Endothelial cell (in vitro differentiated cells): ENCODE results near the gene TMEM202. TPM values are rescaled to one million over a fixed set of nuclear protein-coding genes. Genes with fewer than 3 reads are reported as not detected.
"Not testable (repeated sequence)": the region's sequence is repeated elsewhere in the genome, so short reads cannot be mapped to it uniquely, and the experiment has no call there.

ENCODE experiments used
- DNase-seq: peaks from one replicate; pipeline ENCODE4 v3.0.0; 2021; ENCODE audit warnings: low spot score
- H3K27ac Mint-ChIP-seq: one replicate; pipeline ENCODE4 v1.8.0; 2021; ENCODE audit warnings: mixed read lengths, inconsistent platforms; ENCODE audit not compliant: unreplicated experiment
- H3K27me3 Mint-ChIP-seq: one replicate; pipeline ENCODE4 v1.8.0; 2021; ENCODE audit warnings: mild to moderate bottlenecking, moderate library complexity, mixed read lengths, inconsistent platforms; ENCODE audit not compliant: unreplicated experiment
- H3K36me3 Mint-ChIP-seq: one replicate; pipeline ENCODE4 v1.8.0; 2021; ENCODE audit warnings: mild to moderate bottlenecking, low read depth, mixed read lengths, inconsistent platforms; ENCODE audit not compliant: unreplicated experiment
- H3K4me1 Mint-ChIP-seq: one replicate; pipeline ENCODE4 v1.8.0; 2021; ENCODE audit warnings: mild to moderate bottlenecking, mixed read lengths, inconsistent platforms; ENCODE audit not compliant: unreplicated experiment
- H3K4me3 Mint-ChIP-seq: one replicate; pipeline ENCODE4 v1.8.0; 2021; ENCODE audit warnings: mild to moderate bottlenecking, mixed read lengths, inconsistent platforms; ENCODE audit not compliant: unreplicated experiment
- H3K9me3 Mint-ChIP-seq: one replicate; pipeline ENCODE4 v1.8.0; 2021; ENCODE audit warnings: mixed read lengths, inconsistent platforms; ENCODE audit not compliant: unreplicated experiment
- CTCF ChIP-seq: fragments of 200-600 bp; sonication (generic); IDR thresholded peaks from one replicate; pipeline ENCODE4 v1.5.0; 2021; ENCODE audit warnings: antibody characterized with exemption; ENCODE audit not compliant: unreplicated experiment
- total RNA-seq: library from RNA; stranded (reverse); fragmentation: NEBNext Ultra II Directional; extraction: Animal tissue kit (Norgen Biotek cat#: 25700); gene quantifications from one replicate; pipeline ENCODE4 v1.2.1, GENCODE V29; 2021; ENCODE audit not compliant: unreplicated experiment

The TMEM202 gene
- total RNA-seq, 1 donor from 2014 or later = not detected

- Mint-ChIP-seq H3K4me3 (no peak overlapping the region), H3K27me3 (peaks cover 2% of the 10 kb centered on the region), H3K36me3 (no peaks in the 10 kb centered on the region), H3K9me3 (no peaks in the 10 kb centered on the region), H3K27ac (no peak overlapping the region), H3K4me1 (peaks cover 5% of the 10 kb centered on the region)
- DNase-seq = no peak
- TF ChIP-seq CTCF = no peak
These were observed 13.0 kb downstream of the TMEM202 start for GRCh38 chr15:72411111-72411510.

GRCh38 chr15:72411544-72411943, 13.4 kb downstream of the TMEM202 start:
- peaks cover 2% of the 10 kb centered on the region for H3K27me3 Mint-ChIP-seq
- TF ChIP-seq CTCF = no peak
- no peaks in the 10 kb centered on the region for H3K36me3 Mint-ChIP-seq
- H3K9me3 Mint-ChIP-seq = no peaks in the 10 kb centered on the region
- H3K4me1 Mint-ChIP-seq = peaks cover 3% of the 10 kb centered on the region
- no peak overlapping the region for H3K4me3 Mint-ChIP-seq
- H3K27ac Mint-ChIP-seq = no peak overlapping the region
- no peak for DNase-seq

GRCh38 chr15:72413337-72413736, 15.2 kb downstream of the TMEM202 start:
- H3K27me3 Mint-ChIP-seq, H3K36me3 Mint-ChIP-seq, H3K4me1 Mint-ChIP-seq, DNase-seq, H3K4me3 Mint-ChIP-seq, H3K27ac Mint-ChIP-seq, H3K9me3 Mint-ChIP-seq: not testable (repeated sequence)

GRCh38 chr15:72415304-72415703, 17.2 kb downstream of the TMEM202 start:
- no peak overlapping the region for H3K27ac Mint-ChIP-seq

GRCh38 chr15:72419768-72420167, 21.7 kb downstream of the TMEM202 start:
- not testable (repeated sequence) for H3K9me3 Mint-ChIP-seq, DNase-seq, H3K27me3 Mint-ChIP-seq, H3K4me1 Mint-ChIP-seq, H3K36me3 Mint-ChIP-seq, H3K27ac Mint-ChIP-seq, H3K4me3 Mint-ChIP-seq

More at GRCh38 chr15:72415304-72415703, 17.2 kb downstream of the TMEM202 start:
- H3K36me3 Mint-ChIP-seq = no peaks in the 10 kb centered on the region
- no peak overlapping the region for H3K4me3 Mint-ChIP-seq
- H3K4me1 Mint-ChIP-seq = no peaks in the 10 kb centered on the region
- no peaks in the 10 kb centered on the region for H3K9me3 Mint-ChIP-seq
- no peak for DNase-seq
- no peak for TF ChIP-seq CTCF
- H3K27me3 Mint-ChIP-seq = no peaks in the 10 kb centered on the region

GRCh38 chr15:72420576-72420975, 22.5 kb downstream of the TMEM202 start:
- Mint-ChIP-seq H3K9me3 (no peaks in the 10 kb centered on the region), H3K27ac (no peak overlapping the region), H3K4me3 (no peak overlapping the region), H3K4me1 (no peaks in the 10 kb centered on the region), H3K27me3 (no peaks in the 10 kb centered on the region), H3K36me3 (no peaks in the 10 kb centered on the region)
- TF ChIP-seq CTCF = no peak
- DNase-seq = no peak
